GM12872 (cell line): ENCODE measurements around the gene DCTN4.

ENCODE experiments used
- CTCF ChIP-seq: IDR thresholded peaks from 3 replicates; pipeline ENCODE4 v1.5.1; 2011; ENCODE audit warnings: low read depth, mild to moderate bottlenecking, low read length, moderate library complexity; ENCODE audit not compliant: insufficient read depth

DCTN4 gene

DNA sequence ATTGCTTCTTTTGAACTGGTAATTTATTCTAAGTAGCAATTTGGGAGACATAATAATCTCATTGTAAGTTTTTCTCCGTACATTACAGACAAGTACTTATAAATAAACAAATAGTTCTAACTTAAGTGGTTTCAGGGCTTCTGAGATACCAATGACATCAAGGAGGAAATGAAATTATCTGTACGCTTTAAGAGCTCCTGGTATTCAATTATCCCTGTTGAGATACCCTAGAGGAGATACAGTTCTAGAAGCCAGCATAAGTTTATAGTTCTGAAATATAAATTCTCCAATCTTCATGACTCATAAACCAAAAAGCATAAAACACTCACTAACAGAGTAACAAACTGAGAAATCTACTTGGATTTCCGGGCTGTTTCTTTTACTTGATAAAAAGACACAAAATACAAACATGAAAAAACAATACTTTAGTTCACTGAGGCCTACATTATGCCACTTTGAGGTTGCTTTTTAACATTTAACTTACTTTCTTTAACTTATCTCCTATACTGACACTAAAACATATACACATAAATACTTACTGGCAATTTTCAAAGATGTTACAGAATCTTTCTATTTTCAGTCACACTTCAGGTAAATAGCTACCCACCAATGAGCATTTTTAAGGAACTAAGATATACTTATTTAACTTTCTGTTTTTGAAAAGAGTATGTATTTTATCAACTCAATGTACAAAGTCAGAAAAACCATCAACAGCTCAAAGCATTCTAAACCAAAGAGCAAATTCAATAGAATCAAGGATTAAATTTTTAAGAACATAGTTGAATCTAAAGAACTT, 7.5 kb downstream of the DCTN4 start:
- no peak for TF ChIP-seq CTCF

DNA sequence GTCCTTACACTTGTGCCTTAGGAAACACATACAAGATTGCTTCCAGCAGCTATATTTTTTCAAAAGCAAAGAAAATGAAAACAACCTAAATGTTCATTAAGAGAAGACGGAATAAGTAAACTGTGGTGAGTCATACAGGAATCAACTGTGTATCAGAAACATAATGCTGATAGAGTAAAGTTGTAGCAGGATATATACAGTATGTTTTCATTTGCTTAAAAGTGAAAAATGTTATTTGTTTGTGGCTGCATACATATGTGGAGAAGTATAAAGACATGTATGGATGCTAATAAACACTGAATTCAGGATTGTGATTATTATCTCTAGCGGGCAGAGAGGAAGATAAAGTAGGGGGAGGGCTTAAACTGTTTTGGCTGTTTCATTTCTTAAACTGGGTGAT, 8.3 kb downstream of the DCTN4 start:
- TF ChIP-seq CTCF: no peak

DNA sequence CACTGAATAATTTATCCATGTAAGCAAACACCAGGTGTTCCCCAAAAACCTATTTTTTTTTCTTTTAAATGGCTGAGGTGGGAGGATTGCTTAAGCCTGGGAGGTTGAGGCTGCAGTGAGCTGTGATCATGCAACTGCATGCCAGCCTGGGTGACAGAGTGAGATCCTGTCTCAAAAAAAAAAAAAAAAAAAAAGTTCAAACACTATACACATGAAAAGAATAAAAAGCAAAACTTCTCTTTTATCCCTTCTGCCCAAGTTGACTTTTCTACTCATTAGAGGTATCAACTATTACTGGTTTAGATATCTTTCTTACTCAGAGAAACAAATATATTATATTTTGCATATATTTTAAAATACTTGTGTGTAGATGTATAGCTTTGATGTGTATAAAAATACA, 17.8 kb downstream of the DCTN4 start:
- TF ChIP-seq CTCF: no peak

DNA sequence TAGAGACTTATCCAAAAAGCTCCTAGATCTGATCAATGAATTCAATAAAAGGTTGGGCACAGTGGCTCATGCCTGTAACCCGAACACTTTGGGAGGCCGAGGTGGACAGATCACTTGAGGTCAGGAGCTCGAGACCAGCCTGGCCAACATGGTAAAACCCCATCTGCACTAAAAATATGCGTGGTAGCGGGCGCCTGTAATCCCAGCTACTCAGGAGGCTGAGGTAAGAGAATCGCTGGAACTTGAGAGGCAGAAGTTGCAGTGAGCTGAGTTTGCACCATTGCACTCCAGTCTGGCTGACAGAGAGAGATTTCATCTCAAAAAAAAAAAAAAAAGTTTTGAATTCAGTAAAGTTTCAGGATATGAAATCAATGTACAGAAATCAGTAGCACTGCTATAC, 20.0 kb downstream of the DCTN4 start:
- no peak for TF ChIP-seq CTCF

GRCh38 chr5:150734579-150735384, 24.0 kb downstream of the DCTN4 start:
- peak; percentile 39 for TF ChIP-seq CTCF

DNA sequence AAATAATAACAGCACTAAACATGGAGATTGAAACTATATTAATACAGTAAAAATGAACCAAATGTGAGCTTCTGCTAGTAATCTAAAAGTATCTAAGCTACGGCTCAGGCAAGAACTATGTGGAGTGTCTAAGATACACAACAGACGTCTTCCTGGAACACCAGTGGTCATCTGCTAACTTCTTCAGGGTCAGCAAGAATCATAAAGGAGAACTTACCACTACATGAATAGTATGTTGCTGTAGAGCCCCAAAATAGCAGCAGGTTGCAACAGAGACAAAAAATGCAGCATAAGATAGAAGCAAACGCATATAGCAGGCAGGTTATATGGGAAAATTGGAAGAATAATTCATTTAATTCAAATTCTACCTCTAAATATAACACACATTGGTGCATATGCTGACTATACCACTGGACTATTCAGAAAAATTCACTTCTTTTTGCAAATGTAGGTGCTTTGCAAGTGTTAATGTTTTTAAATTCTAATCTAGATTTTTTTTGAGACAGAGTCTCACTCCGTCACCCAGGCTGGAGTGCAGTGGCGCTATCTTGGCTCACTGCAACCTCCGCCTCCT, 27.1 kb downstream of the DCTN4 start:
- no peak for TF ChIP-seq CTCF

- TF ChIP-seq CTCF: no peak
Measured at GRCh38 chr5:150729859-150730258, 29.0 kb downstream of the DCTN4 start.
